Stimulated activated CD4-positive, alpha-beta T cell treated with anti-CD3 and anti-CD28 coated beads, TNF-alpha, amount 100 ng/mL, for 48 hours (primary cell): ENCODE results near the gene ZNF362.

Experiments used
- DNase-seq, 3 donors: peaks; one replicate each; pipeline ENCODE4 v3.0.0-alpha.2; 2020; ENCODE audit warnings: low read depth in 3 of 3

The ZNF362 gene

GRCh38 chr1:33267468-33268205 lies 11.3 kb downstream of the ZNF362 start:
- no peak for DNase-seq

GRCh38 chr1:33268457-33268856 lies 12.2 kb downstream of the ZNF362 start:
- no peak for DNase-seq

- DNase-seq: no peak
Observed at GRCh38 chr1:33268927-33269610, 12.8 kb downstream of the ZNF362 start.

- no peak for DNase-seq
Observed at GRCh38 chr1:33269621-33270020, 13.3 kb downstream of the ZNF362 start.

- DNase-seq: no peak
Observed at GRCh38 chr1:33270379-33270778, 14.1 kb downstream of the ZNF362 start.

- DNase-seq: no peak
Observed at GRCh38 chr1:33270808-33271465, 14.6 kb downstream of the ZNF362 start.

- no peak for DNase-seq
Observed at GRCh38 chr1:33271666-33272505, 15.6 kb downstream of the ZNF362 start.

- no peak for DNase-seq
Observed at GRCh38 chr1:33272509-33272908, 16.2 kb downstream of the ZNF362 start.

GRCh38 chr1:33272930-33273329 lies 16.6 kb downstream of the ZNF362 start:
- no peak for DNase-seq

GRCh38 chr1:33273406-33273805 lies 17.1 kb downstream of the ZNF362 start:
- DNase-seq: no peak

GRCh38 chr1:33273961-33274371 lies 17.7 kb downstream of the ZNF362 start:
- no peak for DNase-seq

- no peak for DNase-seq
Observed at GRCh38 chr1:33274446-33274845, 18.2 kb downstream of the ZNF362 start.

- DNase-seq: no peak
Observed at GRCh38 chr1:33275195-33275594, 18.9 kb downstream of the ZNF362 start.

- DNase-seq: no peak
Observed at GRCh38 chr1:33275706-33276572, 19.6 kb downstream of the ZNF362 start.

GRCh38 chr1:33276573-33277298 lies 20.4 kb downstream of the ZNF362 start:
- DNase-seq: no peak

GRCh38 chr1:33277488-33278084 lies 21.3 kb downstream of the ZNF362 start:
- no peak for DNase-seq

- no peak for DNase-seq
Observed at GRCh38 chr1:33280091-33280661, 23.9 kb downstream of the ZNF362 start.

- no peak for DNase-seq
Observed at GRCh38 chr1:33281554-33282303, 25.4 kb downstream of the ZNF362 start.

- no peak for DNase-seq
Observed at GRCh38 chr1:33282791-33283190, 26.5 kb downstream of the ZNF362 start.
